GM12878 (cell line): ENCODE measurements around the gene PAM. TPM values are rescaled to one million over a fixed set of nuclear protein-coding genes. Genes with fewer than 3 reads are reported as not detected.

Experiments used
- ATAC-seq: fragments of 200-7000 bp; cut with Tn5 transposase; 3 replicates; pipeline ENCODE4 v1.9.1; 2020; ENCODE audit warnings: mild to moderate bottlenecking, moderate library complexity
- BruUV-seq: library from RNA; stranded (reverse); fragments of 400-500 nt; replicated peaks from 2 replicates; lab custom pipeline; 2021; lab: Mats Ljungman, UMichigan
- CTCF ChIA-PET: fragments of 300-600 bp; sonication (Branson Sonifier 250); formaldehyde crosslinking; extraction: SDS; loops from one replicate; lab custom pipeline; 2021; ENCODE audit warnings: inconsistent platforms; lab: Yijun Ruan, JAX
- POLR2A ChIA-PET: fragments of 350-600 bp; formaldehyde crosslinking; extraction: SDS; loops from one replicate; lab custom pipeline; 2021; ENCODE audit warnings: inconsistent platforms; lab: Charles Lee
- RAD21 ChIA-PET: fragments of 300-600 bp; sonication (Branson Sonifier 250); formaldehyde crosslinking; loops from one replicate; lab custom pipeline; 2023; ENCODE audit warnings: antibody characterized with exemption; ENCODE audit not compliant: unreplicated experiment; lab: Charles Lee
- SMC1A ChIA-PET: fragments of 300-600 bp; sonication (Branson Sonifier 250); formaldehyde crosslinking; loops from one replicate; lab custom pipeline; 2023; ENCODE audit not compliant: unreplicated experiment, uncharacterized antibody; lab: Charles Lee
- DNase-seq: peaks from one replicate; pipeline ENCODE4 v3.0.0-alpha.2; 2011; ENCODE audit warnings: low read depth, low spot score
- FAIRE-seq: peaks from 3 replicates; lab custom pipeline; 2011; peaks lifted over from hg19 to GRCh38; lab: Jason Lieb, UNC
- H2AFZ ChIP-seq: 2 replicates; pipeline ENCODE4 v1.6.0; 2011; ENCODE audit warnings: low read depth, low read length, control low read depth; ENCODE audit not compliant: control insufficient read depth
- H3K27ac ChIP-seq: 2 replicates; pipeline ENCODE4 v1.5.1; 2011; ENCODE audit warnings: control low read depth; ENCODE audit not compliant: control insufficient read depth, insufficient read depth
- H3K27me3 ChIP-seq, 2 experiments: replicated peaks in 1 of 2; 2 replicates each; pipeline versions ENCODE4 v1.6.0 to v1.6.1; 2011; ENCODE audit warnings: low read length in 1 of 2; ENCODE audit not compliant: control insufficient read depth in 2 of 2, insufficient read depth in 2 of 2
- H3K36me3 ChIP-seq, 2 experiments: 2 replicates each; pipeline ENCODE4 v1.5.1; 2011; ENCODE audit warnings: low read length in 1 of 2; ENCODE audit not compliant: control insufficient read depth in 2 of 2, insufficient read depth in 2 of 2
- H3K4me1 ChIP-seq: 2 replicates; pipeline ENCODE4 v1.6.1; 2011; ENCODE audit warnings: mild to moderate bottlenecking, low read length, moderate library complexity, mixed read lengths; ENCODE audit not compliant: control insufficient read depth, insufficient read depth
- H3K4me2 ChIP-seq: 2 replicates; pipeline ENCODE4 v1.6.0; 2011; ENCODE audit warnings: control low read depth; ENCODE audit not compliant: control insufficient read depth, insufficient read depth
- H3K4me3 ChIP-seq: fragments of 200-600 bp; sonication (generic); 2 replicates; pipeline ENCODE4 v1.5.1; 2016
- H3K79me2 ChIP-seq: 2 replicates; pipeline ENCODE4 v1.6.0; 2011; ENCODE audit warnings: low read length; ENCODE audit not compliant: control insufficient read depth, insufficient read depth
- H3K9ac ChIP-seq: 2 replicates; pipeline ENCODE4 v1.8.0; 2011; ENCODE audit warnings: low read length, control low read depth, mixed read lengths; ENCODE audit not compliant: control insufficient read depth, insufficient read depth
- H3K9me3 ChIP-seq: replicated peaks from 3 replicates; pipeline ENCODE4 v1.5.1; 2011; ENCODE audit warnings: mild to moderate bottlenecking, low read length; ENCODE audit not compliant: control insufficient read depth, insufficient read depth
- H4K20me1 ChIP-seq: 2 replicates; pipeline ENCODE4 v1.6.0; 2011; ENCODE audit not compliant: control insufficient read depth, insufficient read depth
- BRCA1 ChIP-seq: IDR thresholded peaks from 2 replicates; pipeline ENCODE4 v1.6.1; 2011; ENCODE audit warnings: low read depth, low read length, improper control_type of control experiment
- HDAC2 ChIP-seq: fragments of 200-600 bp; sonication (generic); IDR thresholded peaks from 2 replicates; pipeline ENCODE4 v1.6.1; 2017
- NRF1 ChIP-seq: conservative IDR thresholded peaks from 2 replicates; pipeline ENCODE4 v1.6.1; 2011; ENCODE audit warnings: mild to moderate bottlenecking, low read depth, low read length, improper control_type of control experiment
- RBBP5 ChIP-seq: fragments of 200-600 bp; sonication (generic); conservative IDR thresholded peaks from 2 replicates; pipeline ENCODE4 v1.6.1; 2016
- SKIL ChIP-seq: fragments of 450-650 bp; IDR thresholded peaks from 2 replicates; pipeline ENCODE4 v1.6.1; 2017; ENCODE audit warnings: mild to moderate bottlenecking, low read depth, inconsistent platforms; ENCODE audit not compliant: poor library complexity, severe bottlenecking
- SMAD1 ChIP-seq: fragments of 450-650 bp; IDR thresholded peaks from 2 replicates; pipeline ENCODE4 v1.6.1; 2018; ENCODE audit warnings: mild to moderate bottlenecking, low read depth; ENCODE audit not compliant: partially characterized antibody
- ZBTB11 ChIP-seq: fragments of 450-650 bp; formaldehyde crosslinking; IDR thresholded peaks from 2 replicates; pipeline ENCODE4 v1.5.0; 2022; ENCODE audit warnings: mild to moderate bottlenecking, missing genetic modification characterization
- in situ Hi-C: fragments of 300-500 bp; cut with MboI; formaldehyde crosslinking; loops from 9 replicates; pipeline ENCODE4 v1.14.3; 2018; ENCODE audit warnings: mixed read lengths
- intact Hi-C: fragments of 100-400 bp; cut with micrococcal nuclease; formaldehyde crosslinking; loops from one replicate; pipeline ENCODE4 v1.14.2; 2022; ENCODE audit not compliant: unreplicated experiment
- polyA plus RNA-seq, 11 experiments: library from polyadenylated mRNA; depleted of rRNA in 4 of 11; unstranded in 6 of 11; stranded (reverse) in 5 of 11; fragments of >200 nt; fragmentation: Nextera tagmentation in 4 of 11; fragmentation: Illumina TruSeq in 1 of 11; extraction: Ambion mirVana in 4 of 11; extraction: Trizol in 1 of 11; gene quantifications; 1 replicate in 1 of 11; 2 replicates in 10 of 11; pipeline versions ENCODE4 v1.2.1 to v1.2.3, GENCODE V29; 2011 to 2016; ENCODE audit warnings: inconsistent platforms in 2 of 11, missing spikeins in 2 of 11, low read depth in 1 of 11
- total RNA-seq, 4 experiments: library from RNA; depleted of rRNA in 3 of 4; stranded (reverse); fragments of >200 nt in 3 of 4; fragmentation: Illumina TruSeq in 1 of 4; extraction: Trizol in 1 of 4; gene quantifications; 2 replicates each; pipeline versions ENCODE4 v1.2.1 to v1.2.3, GENCODE V29; 2013 to 2021

PAM gene
- total and polyA plus RNA-seq, 10 of the 15 experiments (the other 5 are each of a cell fraction or from before 2014, with no cell fraction given): 5.5 to 72.5 (median 15.4) TPM

- SMC1A ChIA-PET: no interaction called here
Observed at GRCh38 chr5:102888483-102888882, 133.4 kb downstream of the PAM start.

More at GRCh38 chr5:102888483-102888882, 133.4 kb downstream of the PAM start:
- ChIA-PET RAD21 (no interaction called here), CTCF (no interaction called here)
- H2AFZ ChIP-seq: no peak overlapping the region
- FAIRE-seq (no peak), ATAC-seq (no peak)
- H4K20me1 ChIP-seq: no peaks in the 10 kb centered on the region
- no peaks in the 10 kb centered on the region for H3K36me3 ChIP-seq
- H3K9ac ChIP-seq: no peak overlapping the region
- in situ Hi-C loops: no loop called here
- H3K27me3 ChIP-seq: no peaks in the 10 kb centered on the region
- H3K4me2 ChIP-seq: no peak overlapping the region
- no TSS peak for BruUV-seq
- TF ChIP-seq ZBTB11 (CRISPR knock-in tag): no peak
- TF ChIP-seq BRCA1: no peak
- no peak for TF ChIP-seq RBBP5
- no peak for TF ChIP-seq HDAC2
- no peak for TF ChIP-seq SKIL
- TF ChIP-seq SMAD1: no peak
- no peak for TF ChIP-seq NRF1
- TF ChIP-seq, all 136 proteins: peak for 0
- intact Hi-C loops: no loop called here
- POLR2A ChIA-PET: no interaction called here
- no peak overlapping the region for H3K27ac ChIP-seq
- H3K4me1 ChIP-seq: no peaks in the 10 kb centered on the region
- no peaks in the 10 kb centered on the region for H3K79me2 ChIP-seq
- DNase-seq: no peak
- H3K9me3 ChIP-seq: no peaks in the 10 kb centered on the region
- H3K4me3 ChIP-seq: no peak overlapping the region
